Frontal cortex (tissue), 4 donors: ENCODE data around the gene OR4C12. TPM values are rescaled to one million over a fixed set of nuclear protein-coding genes. Genes with fewer than 3 reads are reported as not detected.
"Not testable (repeated sequence)": the region's sequence is repeated elsewhere in the genome, so short reads cannot be mapped to it uniquely, and the experiment has no call there.

Experiments used
- DNase-seq, 2 donors: peaks; one replicate each; pipeline ENCODE4 v3.0.0; 2012; ENCODE audit warnings: low spot score in 2 of 2
- FAIRE-seq: peaks from 2 replicates; lab custom pipeline; 2012; peaks lifted over from hg19 to GRCh38; lab: Jason Lieb, UNC
- total RNA-seq: library from RNA; depleted of rRNA; stranded (reverse); fragments of >200 nt; gene quantifications from one replicate; pipeline ENCODE4 v1.2.3, GENCODE V29; 2014
- donor health status: control.
- donor health status: control.
- donor health status: control.

OR4C12 gene
- total RNA-seq, result not detected

GRCh38 chr11:49982435-49982834 is at the start of gene OR4C12:
Gene OR4C12 (minus strand): TSS chr11:49982535. CDS start chr11:49982501, 34 bp downstream.
- FAIRE-seq, DNase-seq: not testable (repeated sequence)

GRCh38 chr11:50030193-50030592 is 47.9 kb upstream of the OR4C12 start:
- DNase-seq, result no peak
- no peak for FAIRE-seq

GRCh38 chr11:49995565-49995964 is 13.2 kb upstream of the OR4C12 start:
- FAIRE-seq, result no peak
- no peak for DNase-seq

- peak; percentile 87 for FAIRE-seq
Measured at GRCh38 chr11:49973439-49973838, 8.9 kb downstream of the OR4C12 start.

GRCh38 chr11:49952091-49952490 is 30.2 kb downstream of the OR4C12 start, which contains the start of gene OR4C13:
Gene OR4C13 (plus strand): TSS chr11:49952391. CDS start chr11:49952423, 32 bp downstream.
- FAIRE-seq (no peak), DNase-seq (no peak)

More at GRCh38 chr11:49973439-49973838, 8.9 kb downstream of the OR4C12 start:
- not testable (repeated sequence) for DNase-seq

GRCh38 chr11:49948701-49949100 is 33.6 kb downstream of the OR4C12 start:
- DNase-seq, FAIRE-seq: not testable (repeated sequence)

Other genes with a start within 250 kb of the OR4C12 start
- gene OR4C13, start 30.1 kb downstream of the OR4C12 start, total RNA-seq, result not detected
- not detected for gene OR4C45, start 50.3 kb upstream of the OR4C12 start, total RNA-seq